Hematopoietic multipotent progenitor cell treated with erythropoietin and hydrocortisone succinate and interleukin-3 and kit ligand, for 17 days (in vitro differentiated cells): ENCODE measurements around the gene RAB8B.
A peak's percentile ranks its signal among the peaks of the same experiment; 100 is the strongest.
"Not testable (repeated sequence)": the region's sequence is repeated elsewhere in the genome, so short reads cannot be mapped to it uniquely, and the experiment has no call there.

Source experiments
- DNase-seq: peaks from one replicate; pipeline ENCODE4 v3.0.0-alpha.2; 2015; ENCODE audit warnings: low spot score

RAB8B gene

DNA sequence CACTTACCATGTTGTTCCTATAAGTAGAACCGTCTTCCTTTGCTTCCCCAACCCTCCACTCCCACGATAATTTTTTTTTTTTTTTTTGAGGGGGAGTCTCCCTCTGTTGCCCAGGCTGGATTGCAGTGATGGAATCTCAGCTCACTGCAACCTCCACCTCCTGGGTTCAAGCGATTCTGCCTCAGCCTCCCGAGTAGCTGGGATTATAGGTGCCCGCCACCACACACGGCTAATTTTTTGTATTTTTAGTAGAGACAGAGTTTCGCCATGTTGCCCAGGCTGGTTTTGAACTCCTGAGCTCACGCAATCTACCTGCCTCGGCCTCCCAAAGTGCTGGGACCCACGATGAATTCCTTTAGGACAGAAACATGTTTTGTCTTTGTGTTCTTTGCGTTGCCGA, 19.4 kb downstream of the RAB8B start:
- DNase-seq, result not testable (repeated sequence)

DNA sequence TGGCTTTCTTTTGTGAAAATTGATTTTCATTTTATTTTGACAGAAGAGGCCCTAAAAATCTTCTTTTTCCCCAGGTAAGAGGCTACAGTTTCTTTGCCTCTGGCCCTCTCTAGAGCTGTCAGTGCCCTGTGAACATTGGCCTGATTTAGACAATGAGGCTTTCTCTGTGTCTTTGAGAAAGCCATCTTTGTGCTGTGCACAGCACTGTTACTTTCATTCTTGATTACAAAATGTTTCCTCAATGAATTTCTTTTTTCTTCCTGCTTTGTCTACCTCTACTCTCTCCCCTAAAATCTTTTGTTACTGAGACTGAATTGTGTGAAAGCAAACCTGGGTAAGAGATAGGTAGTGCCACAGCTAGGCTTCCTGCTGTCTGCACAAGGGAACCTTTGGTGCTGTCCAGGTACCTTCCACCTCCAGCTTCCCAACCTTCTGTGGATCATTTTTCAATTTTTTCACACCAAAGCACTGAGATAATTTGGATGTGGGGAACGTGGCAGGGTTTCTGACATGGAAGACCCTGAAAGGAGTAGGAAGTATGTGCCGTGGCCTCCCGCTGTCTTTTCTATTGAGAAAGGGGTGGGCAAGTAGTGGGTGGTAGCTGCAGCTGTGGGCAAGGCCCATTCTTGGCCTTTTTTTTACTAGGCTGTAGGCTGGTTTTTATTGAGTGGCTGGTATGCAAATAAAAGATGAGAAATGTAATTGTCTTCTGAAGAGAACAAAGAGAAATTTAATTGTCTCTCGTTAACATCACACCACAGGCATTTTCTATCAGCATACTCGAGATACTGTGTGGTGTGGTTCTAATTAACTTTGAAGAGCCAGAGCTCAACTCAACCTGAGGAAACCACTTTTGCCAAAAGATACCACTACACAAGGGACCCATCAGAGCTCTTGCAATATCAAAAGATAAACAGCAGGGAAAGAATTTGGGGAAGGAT, 21.0 kb downstream of the RAB8B start:
- DNase-seq, result no peak

DNA sequence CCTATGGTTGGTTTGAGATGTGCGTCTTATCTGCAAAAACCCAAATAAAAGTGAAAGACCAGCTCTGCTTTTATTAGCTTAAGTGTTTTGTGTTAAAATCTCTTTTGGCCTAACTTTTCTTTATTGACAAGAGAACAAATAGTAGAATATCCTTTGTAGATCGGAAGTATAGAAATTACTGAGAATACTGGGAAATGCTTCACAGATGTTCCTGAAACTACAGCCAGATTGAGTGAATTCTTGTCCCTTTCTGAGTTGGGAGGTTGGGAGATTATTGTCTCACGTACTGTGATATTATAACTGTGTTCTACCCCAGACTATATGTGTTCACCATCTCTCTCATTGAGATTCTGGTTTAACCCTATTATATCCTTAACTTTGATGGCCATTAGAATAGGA, 21.7 kb downstream of the RAB8B start:
- no peak for DNase-seq

DNA sequence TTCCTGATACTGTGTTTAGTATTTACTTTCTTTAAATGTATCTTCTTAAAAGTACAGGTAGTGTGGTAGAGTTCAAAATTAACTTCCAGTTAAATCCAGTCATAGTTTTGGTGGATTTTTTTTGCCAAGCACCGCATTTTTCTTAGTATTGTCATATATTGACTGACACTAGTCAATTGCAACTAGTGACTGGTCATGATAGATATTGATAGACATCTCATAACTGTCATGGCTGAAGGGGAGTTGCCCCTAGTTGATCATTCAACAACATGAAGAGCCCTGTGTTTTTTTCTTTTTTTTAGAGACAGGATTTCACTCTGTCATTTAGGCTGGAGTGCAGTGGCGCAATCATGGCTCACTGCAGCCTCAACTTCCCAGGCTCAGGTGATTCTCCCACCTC, 22.1 kb downstream of the RAB8B start:
- DNase-seq, result no peak

DNA sequence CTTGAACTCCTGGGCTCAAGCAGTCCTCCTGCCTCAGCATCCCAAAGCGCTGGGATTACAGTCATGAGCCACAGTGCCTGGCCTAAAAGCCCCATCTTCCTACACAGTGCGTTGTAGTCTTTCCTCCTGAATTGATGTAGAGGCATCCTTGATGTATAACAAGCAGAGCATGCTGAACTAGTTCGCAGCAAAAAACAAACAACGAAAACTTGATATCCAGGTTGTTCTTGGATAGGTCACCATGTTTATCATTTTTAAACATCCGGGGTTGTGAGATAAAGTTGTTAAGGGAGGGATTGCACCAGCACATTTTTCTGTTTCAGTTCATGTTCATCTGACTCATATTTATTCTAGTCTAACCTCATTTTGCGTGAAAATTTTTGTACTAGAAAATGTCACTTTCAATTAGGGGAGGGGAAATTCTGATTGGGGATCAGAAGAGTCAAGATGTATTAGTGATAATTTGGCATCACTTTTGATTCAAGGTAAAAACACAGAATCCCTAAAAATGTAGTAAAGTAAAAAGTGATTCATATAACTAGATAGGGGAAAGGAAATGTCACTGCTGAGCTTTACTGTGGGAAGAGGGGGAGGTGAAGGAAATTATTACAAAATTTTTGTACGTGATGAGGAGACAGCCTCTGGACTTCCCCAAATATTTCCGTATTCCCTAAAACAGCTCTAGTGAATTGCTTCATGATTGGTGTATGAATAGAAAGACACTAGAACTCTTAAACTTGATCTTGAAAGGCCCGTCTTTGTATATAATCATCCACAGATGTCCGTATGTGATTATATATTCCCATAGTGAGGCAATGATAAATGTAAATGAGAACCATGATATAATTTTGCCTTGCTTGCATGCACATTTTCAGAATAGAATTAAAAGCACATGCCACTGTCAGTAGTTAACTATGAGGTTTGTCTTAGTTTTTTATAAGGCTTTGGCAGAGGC, 22.9 kb downstream of the RAB8B start:
- DNase-seq, result peak; percentile 51

GRCh38 chr15:63218100-63218808, 28.8 kb downstream of the RAB8B start:
- no peak for DNase-seq

- DNase-seq, result no peak
Observed at GRCh38 chr15:63219196-63219710, 29.8 kb downstream of the RAB8B start.

- no peak for DNase-seq
Observed at GRCh38 chr15:63221346-63221745, 31.9 kb downstream of the RAB8B start.

- DNase-seq, result no peak
Observed at GRCh38 chr15:63223463-63223862, 34.1 kb downstream of the RAB8B start.

DNA sequence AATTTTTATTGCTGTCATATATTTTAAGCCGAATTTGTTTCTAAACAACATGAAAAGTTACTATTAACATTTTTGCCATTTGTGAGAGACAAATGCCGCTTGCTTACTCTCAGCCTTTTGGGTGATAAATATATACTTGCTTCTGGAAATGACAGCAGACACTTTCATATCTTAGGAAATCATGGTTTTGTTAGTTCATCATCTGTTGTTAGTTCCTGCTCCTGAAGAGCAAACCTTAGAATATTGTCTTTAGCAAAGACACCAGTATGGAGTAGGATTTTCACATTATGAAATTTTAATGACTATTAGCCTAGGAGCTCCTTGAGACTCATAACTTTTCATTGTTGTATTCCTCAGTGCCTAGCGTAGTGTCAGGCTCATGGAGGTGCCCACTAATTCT, 36.0 kb downstream of the RAB8B start:
- no peak for DNase-seq

DNA sequence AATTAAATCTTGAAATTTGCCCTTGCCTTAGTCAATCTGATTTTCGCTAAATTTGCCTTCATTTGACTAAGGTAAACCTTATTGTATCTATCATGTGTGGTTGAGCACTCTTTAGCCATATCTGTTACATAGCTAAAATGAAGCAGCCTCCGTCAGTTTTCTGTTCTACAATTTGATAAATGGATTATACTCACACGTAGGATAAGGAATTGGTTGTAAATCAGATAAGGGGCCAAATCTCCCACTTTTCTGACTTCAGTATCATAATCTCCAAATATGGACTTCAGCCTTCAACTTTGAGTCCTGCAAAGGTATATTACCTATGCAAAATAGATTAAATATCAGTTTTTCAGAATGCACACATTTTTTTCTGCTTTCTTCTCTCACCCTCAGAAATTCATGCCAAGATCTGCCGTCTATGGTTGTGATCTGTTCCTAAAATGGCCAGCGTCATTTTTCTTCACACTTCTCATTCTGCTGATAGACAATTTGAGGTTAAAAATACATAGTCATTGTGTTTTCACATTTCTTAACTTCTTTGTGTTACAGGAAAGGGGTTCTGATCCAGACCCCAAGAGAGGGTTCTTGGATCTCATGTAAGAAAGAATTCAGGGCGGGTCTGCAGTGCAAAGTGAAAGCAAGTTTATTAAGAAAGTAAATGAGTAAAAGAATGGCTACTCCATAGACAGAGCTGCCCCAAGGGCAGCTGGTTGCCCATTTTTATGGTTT, 36.9 kb downstream of the RAB8B start:
- DNase-seq, result no peak

GRCh38 chr15:63226966-63227401, 37.6 kb downstream of the RAB8B start:
- no peak for DNase-seq

GRCh38 chr15:63227689-63228088, 38.3 kb downstream of the RAB8B start:
- no peak for DNase-seq

GRCh38 chr15:63231206-63231605, 41.8 kb downstream of the RAB8B start:
- no peak for DNase-seq

- no peak for DNase-seq
Observed at GRCh38 chr15:63231706-63232105, 42.3 kb downstream of the RAB8B start.

DNA sequence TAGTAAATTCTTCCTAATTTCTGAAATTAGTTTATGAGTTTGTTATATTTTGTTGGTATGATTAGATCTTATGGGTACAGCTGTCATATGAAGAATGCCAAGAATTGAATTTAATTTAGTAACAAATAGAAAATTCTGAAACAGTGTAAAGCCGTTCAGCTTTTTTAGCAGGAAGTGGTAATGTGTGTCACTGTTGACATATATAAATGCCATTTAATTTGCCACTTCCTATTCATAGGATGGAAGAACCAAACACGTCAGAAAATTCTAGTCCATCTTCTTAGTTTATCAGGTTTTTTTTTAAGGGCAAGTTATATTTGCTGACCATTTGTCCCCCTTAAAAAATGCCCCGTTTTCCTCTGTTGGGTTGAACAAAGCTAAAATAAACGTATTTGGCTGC, 43.0 kb downstream of the RAB8B start:
- DNase-seq, result no peak

DNA sequence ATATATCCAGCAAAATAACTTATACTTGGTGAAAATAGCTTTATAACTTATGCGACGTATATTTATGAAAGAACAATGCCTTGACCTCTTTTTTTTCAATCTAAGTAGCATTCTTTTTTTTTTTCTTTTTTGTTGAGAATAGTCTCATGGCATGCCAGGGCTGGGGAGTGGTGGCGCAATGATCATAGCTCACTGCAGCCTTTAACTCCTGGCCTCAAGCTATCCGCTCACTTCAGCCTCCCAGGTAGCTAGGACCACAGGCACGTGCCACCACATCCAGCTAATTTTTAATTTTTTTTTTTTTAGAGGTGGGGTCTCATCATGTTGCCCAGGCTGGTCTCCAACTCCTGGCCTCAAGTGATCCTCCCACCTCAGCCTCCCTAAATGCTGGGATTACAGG, 43.5 kb downstream of the RAB8B start:
- DNase-seq, result no peak

- no peak for DNase-seq
Observed at GRCh38 chr15:63233667-63234423, 44.4 kb downstream of the RAB8B start.

DNA sequence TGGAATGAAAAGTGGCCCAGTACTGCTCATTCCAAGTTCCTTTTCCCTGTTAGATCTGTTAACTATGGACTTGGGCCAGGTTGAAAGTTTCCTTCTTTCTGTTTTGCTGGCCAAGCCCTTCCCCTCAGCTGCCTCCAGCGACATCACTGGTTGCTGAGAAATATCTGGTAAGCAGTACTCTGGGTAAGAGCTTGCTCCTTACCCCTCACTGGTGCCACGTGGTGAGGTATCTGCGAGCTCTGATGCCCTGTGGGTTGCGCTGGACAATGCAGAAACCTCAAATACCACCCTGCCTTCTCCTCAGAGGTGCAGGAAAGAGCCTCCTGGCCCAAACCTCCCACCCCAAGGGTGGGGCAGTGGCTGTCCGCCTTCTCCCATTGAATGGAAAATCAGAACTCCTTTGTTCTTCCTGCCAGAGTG, 45.1 kb downstream of the RAB8B start:
- no peak for DNase-seq

DNA sequence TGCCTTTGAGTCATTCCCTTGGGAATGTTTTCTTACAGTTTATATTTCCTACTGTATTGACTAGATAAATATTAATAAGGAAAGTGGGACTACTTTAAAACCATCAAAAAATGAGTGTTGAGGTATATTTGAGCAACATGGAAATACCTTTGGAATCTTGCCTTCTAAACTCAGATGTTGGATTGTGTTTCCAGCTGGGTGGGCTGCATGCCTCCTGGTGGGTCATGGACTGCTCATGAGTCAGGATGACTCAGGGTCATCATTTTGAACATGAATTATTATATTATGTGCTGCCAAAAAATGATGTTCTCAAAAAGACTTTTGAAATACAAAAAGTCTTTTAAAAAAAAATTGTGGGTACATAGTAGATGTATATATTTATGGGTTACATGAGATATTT, 46.9 kb downstream of the RAB8B start:
- DNase-seq, result no peak
